DND-41 (cell line): Measurements from ENCODE around the gene TJP3.

Experiments
- EZH2 ChIP-seq: IDR thresholded peaks from 3 replicates; pipeline ENCODE4 v1.6.1; 2012; ENCODE audit warnings: borderline replicate concordance, low read depth, mild to moderate bottlenecking, moderate library complexity, low read length, inconsistent platforms; ENCODE audit not compliant: severe bottlenecking
- TF ChIP-seq, protein P1 (sequence below): IDR thresholded peaks from 2 replicates; pipeline ENCODE4 v1.5.1; 2012; ENCODE audit warnings: borderline replicate concordance, low read length, moderate library complexity, mild to moderate bottlenecking; ENCODE audit not compliant: poor library complexity, severe bottlenecking; ENCODE audit errors: extremely low read depth

- TF ChIP-seq, protein P1, sequence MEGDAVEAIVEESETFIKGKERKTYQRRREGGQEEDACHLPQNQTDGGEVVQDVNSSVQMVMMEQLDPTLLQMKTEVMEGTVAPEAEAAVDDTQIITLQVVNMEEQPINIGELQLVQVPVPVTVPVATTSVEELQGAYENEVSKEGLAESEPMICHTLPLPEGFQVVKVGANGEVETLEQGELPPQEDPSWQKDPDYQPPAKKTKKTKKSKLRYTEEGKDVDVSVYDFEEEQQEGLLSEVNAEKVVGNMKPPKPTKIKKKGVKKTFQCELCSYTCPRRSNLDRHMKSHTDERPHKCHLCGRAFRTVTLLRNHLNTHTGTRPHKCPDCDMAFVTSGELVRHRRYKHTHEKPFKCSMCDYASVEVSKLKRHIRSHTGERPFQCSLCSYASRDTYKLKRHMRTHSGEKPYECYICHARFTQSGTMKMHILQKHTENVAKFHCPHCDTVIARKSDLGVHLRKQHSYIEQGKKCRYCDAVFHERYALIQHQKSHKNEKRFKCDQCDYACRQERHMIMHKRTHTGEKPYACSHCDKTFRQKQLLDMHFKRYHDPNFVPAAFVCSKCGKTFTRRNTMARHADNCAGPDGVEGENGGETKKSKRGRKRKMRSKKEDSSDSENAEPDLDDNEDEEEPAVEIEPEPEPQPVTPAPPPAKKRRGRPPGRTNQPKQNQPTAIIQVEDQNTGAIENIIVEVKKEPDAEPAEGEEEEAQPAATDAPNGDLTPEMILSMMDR, result no peak
- no peak for TF ChIP-seq EZH2
These were observed 72.7 kb downstream of the TJP3 start for GRCh38 chr19:3780786-3781304.
